Stimulated activated CD8-positive, alpha-beta memory T cell treated with anti-CD3 and anti-CD28 coated beads, Interleukin-4, amount 100 ng/mL, for 4 hours (primary cell): Measurements from ENCODE around the gene GOSR2.
"Not testable (repeated sequence)": the region's sequence is repeated elsewhere in the genome, so short reads cannot be mapped to it uniquely, and the experiment has no call there.

Experiments
- DNase-seq, 2 donors: peaks; one replicate each; pipeline ENCODE4 v3.0.0-alpha.2; 2020; ENCODE audit warnings: low read depth in 2 of 2, low spot score in 1 of 2

Gene GOSR2

GRCh38 chr17:46892192-46892703 is 30.7 kb upstream of the GOSR2 start:
- no peak for DNase-seq

DNA sequence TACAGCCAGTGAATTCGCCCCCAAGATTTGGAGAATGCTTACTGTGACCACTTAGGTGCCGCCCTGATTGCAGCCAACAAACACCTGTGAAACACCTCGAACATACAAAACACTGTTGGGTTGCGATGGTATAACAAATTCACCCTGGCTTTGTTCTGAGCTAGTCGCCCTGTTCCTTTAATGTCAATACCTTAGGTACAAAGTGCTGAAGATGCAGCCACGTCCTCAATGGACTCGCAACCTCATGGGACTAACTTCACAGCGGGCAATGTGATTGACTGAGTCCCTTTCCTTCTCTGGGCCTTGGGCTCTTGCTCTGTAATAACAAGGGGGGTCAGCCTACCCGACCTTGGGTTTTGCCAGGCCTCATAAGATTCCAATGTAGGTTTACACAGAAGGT is 28.9 kb upstream of the GOSR2 start:
- no peak for DNase-seq

GRCh38 chr17:46894476-46895151 is 28.3 kb upstream of the GOSR2 start:
- no peak for DNase-seq

- no peak for DNase-seq
These were observed 27.8 kb upstream of the GOSR2 start for GRCh38 chr17:46895171-46895570.

DNA sequence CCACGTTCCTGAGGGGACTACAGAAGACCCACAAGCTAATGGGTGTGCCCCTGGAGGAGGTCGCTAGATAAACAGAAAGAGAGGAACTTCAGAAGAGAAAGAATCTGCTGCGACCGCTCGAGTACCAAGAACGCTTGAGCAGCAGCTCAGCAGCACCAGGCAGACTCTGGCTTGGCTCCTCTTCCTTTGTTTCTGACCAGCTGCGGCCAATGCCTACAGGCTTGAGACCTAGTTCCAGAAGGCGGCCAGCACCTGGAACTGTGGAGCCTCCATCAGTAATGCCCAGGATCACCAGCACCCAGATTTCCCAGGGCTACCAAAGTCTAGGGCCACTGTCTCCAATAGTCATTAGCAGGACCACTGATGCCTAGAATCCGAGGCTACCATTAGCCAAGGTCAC is 26.0 kb upstream of the GOSR2 start:
- DNase-seq = no peak

- DNase-seq = no peak
These were observed 24.6 kb upstream of the GOSR2 start for GRCh38 chr17:46898364-46898763.

DNA sequence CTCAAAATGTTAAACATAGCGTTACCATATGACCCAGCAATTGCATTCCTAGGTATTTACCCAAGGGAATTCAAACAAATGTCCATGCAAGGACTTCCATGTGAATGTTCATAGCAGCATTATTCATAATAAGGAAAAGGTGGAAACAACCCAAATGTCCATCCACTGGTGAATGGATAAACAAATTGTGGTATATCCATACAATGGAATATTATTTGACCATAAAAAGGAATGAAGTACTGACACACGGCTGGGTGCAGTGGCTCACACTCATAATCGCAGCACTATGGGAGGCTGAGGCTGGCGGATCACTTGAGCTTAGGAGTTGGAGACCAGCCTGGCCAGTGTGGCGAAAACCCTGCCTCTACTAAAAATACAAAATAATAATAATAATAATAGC is 24.1 kb upstream of the GOSR2 start:
- DNase-seq = no peak

GRCh38 chr17:46901291-46901690 is 21.7 kb upstream of the GOSR2 start:
- no peak for DNase-seq

DNA sequence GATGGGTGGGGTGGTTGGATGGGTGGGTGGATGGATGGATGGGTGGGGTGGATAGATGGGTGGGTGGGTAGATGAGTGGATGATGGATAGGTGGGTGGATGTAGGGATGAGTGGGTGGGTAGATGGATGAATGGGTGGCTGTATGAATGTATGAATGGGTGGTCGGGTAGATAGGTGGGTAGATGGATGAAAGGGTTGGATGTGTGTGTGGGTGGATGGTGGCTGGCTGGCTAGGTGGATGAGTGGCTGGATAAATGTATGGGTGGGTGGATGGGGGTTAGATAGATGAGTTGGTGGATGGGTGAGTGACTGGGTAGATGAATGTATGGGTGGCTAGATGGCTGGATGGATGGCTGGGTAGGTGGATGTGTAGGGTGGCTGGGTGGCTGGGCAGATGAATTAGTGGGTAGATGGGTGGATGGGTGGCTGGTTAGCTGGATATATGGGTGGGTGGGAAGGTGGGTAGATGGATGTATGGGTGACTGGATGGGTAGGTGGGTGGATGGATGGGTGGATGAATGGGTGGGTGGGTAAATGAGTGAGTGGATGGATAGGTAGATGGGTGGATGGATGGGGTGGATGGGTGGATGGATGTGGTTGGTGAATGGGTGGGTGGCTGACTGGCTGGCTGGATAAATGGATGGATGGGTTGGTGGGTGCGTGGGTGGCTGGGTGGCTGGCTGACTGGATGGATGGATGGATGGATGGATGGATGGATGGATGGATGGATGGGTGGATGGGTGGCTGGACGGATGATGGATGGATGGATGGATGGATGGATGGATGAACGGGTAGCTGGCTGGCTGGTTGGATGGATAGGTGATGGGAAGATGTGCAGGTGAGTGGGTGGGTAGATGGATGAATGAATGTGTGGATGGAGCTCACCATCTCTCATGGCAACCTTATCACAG is 18.9 kb upstream of the GOSR2 start:
- DNase-seq = no peak

DNA sequence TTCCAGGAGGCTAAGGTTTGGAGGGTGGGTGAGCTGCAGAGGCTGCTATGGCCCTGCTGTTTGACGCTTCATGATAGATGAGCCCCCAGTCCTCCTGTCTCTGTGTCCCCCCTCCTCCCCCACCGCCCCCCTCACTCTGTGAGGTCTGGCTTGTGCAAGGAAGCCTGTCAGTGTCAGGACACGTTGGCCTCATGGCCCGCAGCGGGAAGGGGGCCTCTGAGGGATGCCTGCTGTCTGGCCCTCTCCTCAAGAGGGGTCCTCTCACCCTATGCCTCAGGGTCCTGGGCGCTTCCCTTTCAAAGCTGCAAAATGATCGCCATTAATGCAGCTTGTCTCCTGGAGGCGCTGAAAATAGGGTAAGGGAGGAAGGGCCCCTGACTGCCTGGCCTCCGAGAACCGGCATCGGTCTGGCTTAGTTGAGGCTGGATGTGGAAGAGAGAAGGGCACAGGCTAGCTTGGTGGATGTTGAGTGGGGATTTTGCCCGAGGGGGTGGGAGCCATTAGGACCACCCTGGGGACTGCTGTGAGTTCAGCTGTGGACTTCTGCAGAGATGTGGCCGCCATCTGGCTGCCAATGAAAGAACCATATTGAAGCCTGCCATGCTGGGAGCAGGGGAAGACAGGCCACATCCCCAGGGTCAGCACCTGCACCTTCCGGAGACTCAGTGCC is 14.8 kb upstream of the GOSR2 start:
- DNase-seq = no peak

- DNase-seq = no peak
These were observed 12.6 kb upstream of the GOSR2 start for GRCh38 chr17:46910179-46910927.

DNA sequence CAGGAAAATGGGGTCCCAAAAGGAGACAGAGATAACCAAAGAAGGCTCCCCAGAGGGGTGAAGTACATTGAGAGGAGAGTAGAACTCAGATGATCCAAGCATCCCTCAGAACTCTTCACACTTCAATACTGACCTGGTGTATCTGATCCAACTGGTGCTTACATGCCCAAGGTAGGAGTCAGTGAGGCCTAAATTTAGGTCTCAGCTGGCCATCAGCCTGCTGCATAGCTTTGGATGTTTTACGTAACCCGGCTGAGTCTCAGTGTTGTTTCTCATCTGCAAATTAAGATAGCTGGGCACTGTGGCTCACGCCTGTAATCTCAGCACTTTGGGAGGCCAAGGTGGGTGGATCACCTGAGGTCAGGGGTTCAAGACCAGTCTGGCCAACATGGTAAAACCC is 11.6 kb upstream of the GOSR2 start:
- DNase-seq = no peak

DNA sequence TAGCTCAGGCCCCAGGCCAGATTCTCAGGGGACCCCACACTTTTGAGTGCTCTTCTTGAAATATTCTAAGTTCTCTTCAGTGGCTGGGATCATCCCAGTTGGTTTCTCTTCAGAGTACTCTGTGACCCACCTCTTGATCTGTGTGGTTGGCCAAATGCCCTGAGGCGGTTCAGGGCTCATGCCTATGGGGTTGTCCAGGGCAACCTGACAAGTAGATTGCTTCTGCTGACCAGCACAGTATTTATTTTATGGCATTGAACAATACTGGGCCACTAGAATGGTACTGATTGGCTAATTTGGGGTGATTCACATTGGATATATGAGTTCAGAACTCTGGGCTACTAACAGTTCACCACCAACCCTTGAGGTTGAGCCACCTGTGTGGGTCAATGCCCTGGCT is 7.4 kb upstream of the GOSR2 start:
- DNase-seq = no peak

DNA sequence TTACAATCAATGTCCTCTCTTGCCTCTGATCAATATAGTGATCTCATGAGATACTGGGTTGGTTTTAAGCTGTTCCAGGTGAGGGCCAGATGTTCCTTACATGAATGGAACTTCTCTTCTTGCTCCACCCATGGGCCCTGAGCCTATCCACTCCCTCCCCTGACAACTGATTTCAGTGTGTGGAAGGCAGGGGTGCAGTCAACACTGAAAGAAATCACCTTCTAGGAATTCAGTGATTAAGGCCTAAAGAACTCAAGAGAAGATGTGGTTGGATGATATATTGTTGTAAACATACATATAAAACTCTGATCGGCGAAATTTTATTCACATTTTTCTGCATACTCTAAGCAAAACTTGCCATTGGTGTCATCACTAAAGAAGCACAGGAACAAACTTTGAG is 6.7 kb upstream of the GOSR2 start:
- DNase-seq = no peak

DNA sequence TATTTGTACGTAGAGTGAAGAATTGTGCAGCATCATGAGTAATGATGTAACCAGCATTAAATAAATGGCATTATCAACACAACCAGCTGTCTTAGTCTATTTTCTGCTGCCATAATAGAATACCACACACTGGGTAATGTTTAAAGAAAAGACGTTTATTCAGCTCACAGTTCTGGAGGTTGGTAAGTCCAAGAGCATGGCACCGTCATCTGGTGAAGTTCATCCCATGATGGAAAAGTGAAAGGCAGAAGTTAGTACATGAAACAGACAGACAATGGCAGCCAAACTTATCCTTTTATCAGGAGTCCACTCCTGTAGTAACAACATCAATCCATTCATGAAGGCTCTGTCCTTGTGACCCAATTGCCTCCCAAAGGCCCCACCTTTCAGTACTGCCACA is 6.3 kb upstream of the GOSR2 start:
- DNase-seq = no peak

DNA sequence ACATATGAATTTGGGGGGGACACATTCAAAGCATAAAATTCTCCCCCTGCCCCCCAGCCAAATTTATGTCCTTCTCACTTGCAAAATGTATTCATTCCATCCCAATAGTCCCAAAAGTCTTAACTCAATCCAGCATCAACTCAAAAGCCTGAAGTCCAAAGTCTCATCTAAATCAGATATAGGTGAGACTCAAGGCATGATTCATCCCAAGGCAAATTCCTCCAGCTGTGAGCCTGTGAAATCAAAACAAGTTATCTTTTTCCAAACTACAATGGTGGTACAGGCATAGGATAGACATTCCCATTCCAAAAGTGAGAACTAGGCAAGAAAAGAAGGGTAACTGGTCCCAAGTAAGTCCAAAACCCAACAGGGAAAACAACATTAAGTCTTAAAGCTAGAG is 5.9 kb upstream of the GOSR2 start:
- no peak for DNase-seq

DNA sequence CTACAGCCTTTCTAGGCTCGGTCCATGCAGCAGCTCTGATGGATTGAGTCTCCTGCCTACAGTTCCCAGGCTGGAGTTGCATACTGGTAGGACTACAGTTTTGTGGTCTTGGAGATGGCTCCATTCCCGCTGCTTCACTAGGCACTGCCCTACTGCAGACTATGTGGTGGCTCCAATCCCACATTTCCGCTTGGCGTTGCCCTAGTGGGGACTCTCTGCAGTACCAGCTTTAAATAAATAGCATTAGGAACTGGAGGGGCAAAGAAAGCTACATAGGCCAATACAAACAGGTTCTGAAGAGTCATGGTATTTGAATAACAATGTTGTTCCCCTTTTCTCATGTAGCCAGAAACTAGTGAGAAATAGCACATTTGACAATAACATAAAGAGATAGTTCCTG is 5.4 kb upstream of the GOSR2 start:
- DNase-seq = no peak

- DNase-seq = not testable (repeated sequence)
These were observed 998 bp upstream of the GOSR2 start for GRCh38 chr17:46921962-46922361.

GRCh38 chr17:46922487-46922803 is 515 bp upstream of the GOSR2 start:
- no peak for DNase-seq

- DNase-seq = no peak
These were observed 2.4 kb downstream of the GOSR2 start for GRCh38 chr17:46925185-46925868.
